B cell (primary cell): Measurements from ENCODE around the gene KIRREL3.

ENCODE experiments used
- CTCF ChIP-seq: fragments of 200-600 bp; IDR thresholded peaks from one replicate; pipeline ENCODE4 v1.8.0; 2022; ENCODE audit warnings: antibody characterized with exemption, mild to moderate bottlenecking
- EZH2 ChIP-seq: IDR thresholded peaks from 2 replicates; pipeline ENCODE4 v1.6.1; 2012; ENCODE audit warnings: borderline replicate concordance, low read depth, mild to moderate bottlenecking, moderate library complexity, low read length; ENCODE audit not compliant: insufficient read depth, poor library complexity, severe bottlenecking

- TF ChIP-seq CTCF (no peak), EZH2 (no peak)
Measured at GRCh38 chr11:126426820-126427749, 573.5 kb downstream of the KIRREL3 start.
